SHP77 treated with DMSO at 0.1 percent for 48 hours (cell line): ENCODE data around the gene ATP13A4.

Experiments used
- DNase-seq: peaks from one replicate; lab custom pipeline; 2025; lab: John Stamatoyannopoulos, UW

Gene ATP13A4

DNA sequence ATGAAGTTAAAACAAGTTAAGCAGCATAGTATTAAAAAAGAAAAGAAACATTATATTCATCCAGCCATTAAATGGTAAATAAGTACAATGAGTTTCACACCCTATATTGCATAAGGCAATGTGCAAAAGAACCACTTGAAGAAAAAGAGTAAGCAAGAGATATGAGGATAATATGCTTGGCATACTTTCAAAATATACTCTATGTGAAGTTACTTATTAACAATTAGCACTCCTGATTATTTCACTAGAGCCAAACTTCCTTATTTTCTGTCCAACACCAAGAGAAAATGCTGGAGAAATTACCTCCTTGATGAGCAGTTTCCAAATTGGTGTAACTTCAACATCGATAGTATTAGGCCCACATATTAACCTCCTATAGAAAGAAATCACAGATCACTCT lies 63.7 kb downstream of the ATP13A4 start:
- DNase-seq, result no peak

DNA sequence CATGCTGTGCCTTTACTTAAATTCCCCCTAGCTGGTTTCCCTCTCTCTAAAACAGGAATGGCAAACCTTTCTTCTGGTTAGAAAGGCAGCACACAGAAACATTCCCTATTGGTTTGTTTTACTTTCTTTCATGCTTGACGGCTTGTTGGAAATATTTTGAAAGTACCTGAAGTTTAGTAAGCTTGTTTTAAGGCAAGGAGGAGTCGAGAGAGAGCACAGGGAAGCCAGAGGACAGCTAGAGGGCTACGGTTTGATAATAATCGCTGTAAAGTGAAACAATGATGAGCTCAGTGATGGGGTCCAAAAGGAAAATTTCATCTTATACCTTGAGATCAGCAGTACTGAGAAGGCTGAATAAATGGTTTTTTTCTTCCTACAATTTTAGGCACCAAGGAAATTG lies 64.1 kb downstream of the ATP13A4 start:
- no peak for DNase-seq

DNA sequence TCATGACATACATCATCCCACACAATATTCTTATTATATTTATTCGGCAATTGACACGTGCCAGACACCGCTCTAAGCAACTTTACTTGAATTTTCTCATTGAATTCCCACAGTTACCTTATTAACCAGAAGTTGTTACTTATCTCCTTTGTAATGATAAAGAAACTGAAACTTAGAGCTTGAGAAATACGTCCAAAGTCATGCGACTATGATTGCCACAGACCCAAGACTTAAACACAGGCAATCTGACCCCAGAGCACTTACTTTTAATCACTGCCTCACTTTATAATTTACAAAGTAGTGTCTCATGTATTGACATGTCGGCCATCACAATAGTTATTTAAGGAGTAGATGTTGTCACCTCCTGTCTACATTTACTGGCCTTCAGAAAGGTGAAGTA lies 64.7 kb downstream of the ATP13A4 start:
- DNase-seq, result no peak

DNA sequence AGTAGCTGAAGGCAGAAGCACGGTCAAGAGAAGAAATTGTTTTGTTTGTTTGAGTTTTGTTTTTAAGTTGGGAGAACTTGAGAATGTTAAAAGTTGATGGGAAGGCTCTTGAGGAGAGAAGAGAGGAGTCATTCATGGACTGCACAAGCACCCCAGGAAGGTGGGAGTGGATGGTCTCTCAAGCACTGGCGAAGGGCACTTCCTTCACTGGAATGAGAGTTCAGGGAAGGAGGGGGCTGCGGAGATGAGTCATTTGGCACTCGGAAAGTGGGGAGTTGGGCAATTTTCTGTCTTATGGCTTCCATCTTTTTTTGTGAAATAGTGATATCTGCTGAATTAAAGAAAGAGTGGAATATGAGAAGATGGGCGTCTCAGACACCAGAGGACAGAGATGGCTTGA lies 66.0 kb downstream of the ATP13A4 start:
- DNase-seq, result no peak

DNA sequence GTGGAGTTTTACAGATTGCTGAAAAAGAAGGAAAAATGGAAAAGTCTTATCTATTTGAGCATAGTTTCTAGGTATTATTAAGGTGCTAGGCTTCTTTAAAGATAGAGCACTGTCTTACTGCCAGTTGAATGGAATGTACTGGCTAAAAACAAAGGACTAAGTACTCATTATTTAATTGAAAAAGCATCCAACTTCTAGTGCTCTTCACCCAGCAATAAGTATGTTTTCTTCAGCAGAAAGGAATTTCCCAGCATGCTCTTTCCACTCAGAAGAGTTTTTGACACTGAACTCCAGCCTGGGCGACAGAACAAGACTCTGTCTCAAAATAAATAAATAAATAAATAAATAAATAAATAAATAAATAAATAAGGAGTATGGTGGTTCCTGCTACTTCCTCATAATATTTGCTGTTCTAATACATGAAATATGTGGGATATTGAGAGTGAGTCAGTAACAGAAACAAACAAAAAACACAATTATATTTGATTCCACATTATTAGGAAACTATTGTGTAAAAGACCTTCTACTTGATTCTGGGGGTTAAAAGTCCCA lies 70.6 kb downstream of the ATP13A4 start:
- DNase-seq, result no peak

DNA sequence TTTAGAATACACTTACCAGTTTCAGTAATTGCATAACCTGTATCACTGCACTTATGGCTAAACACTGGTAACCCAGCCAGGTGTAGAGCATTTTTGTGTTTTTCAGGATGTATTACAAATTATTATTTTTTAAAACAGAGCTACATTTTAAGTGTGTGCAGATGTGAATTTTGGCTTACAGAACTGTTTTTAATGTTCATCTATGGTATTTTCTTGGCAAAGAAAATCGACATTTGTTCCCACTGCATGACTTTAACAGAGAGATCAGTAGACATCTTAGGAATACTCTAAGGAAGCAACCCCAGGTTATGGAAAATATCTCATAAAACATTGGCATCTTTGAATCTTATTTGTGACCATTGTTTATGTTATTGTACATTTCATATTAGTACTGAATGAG lies 73.3 kb downstream of the ATP13A4 start:
- DNase-seq, result no peak

DNA sequence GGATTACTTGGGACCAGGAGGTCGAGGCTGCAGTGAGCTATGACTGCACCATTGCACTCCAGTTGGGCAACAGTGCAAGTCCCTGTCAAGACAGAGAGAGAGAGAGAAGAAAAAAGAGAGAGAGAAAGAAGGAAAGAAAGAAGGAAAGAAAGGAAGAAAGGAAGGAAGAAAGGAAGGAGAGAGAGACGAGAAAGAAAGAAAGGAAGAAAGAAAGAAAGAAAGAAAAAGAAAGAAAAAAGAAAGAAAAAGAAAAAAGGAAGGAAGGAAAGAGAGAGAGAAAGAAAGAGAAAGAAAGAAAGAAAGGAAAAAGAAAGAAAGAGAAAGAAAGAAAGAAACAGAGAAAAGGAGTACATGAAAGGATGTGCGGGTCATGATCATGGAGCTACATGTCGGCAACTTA lies 80.2 kb downstream of the ATP13A4 start:
- no peak for DNase-seq

DNA sequence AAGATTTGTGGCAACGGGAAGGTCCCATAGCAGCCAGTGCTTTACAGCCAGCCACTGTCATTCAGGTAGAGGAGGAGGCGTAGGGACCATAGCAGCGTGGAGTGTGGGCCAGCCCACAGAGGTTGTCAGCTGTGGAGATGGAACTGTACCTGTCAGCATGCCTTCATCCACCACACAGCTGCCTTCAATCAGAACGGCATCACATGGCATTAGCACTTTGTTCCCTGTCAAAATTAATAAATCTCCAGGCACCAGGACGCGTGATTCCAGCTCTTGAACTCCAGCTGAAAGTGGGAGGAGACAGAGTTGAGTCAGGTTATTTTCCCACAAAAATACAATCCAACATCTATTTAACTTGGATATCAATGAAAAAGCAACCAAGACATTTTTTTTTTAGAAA lies 84.0 kb downstream of the ATP13A4 start:
- no peak for DNase-seq

DNA sequence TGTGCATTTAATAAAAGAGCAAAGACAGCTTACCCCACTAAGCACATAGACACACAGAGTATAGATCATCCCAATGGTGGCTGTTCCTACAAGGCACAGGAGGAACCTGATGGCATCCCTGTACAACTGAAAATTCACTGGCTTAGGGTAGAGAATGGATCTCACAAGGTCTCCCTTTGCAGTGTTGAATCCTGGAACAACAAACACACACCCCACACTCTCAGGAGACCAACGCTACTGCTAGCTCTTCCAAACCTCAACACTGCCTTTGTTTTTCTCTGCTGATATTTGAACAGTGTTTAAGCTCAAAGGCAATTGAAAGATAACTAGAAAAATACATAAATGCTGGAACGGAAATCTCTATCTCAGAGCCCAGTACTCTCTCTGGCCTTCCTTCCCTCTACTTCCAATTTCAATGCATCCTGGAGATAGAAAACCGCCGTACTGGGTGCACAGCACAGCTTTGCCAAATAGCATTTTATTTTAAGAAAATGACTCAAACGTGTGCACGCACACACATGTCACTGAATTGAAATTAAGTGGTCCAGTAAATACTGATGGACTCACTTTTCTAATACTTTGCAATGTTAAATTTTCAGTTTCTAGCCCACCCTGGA lies 88.6 kb downstream of the ATP13A4 start:
- no peak for DNase-seq

DNA sequence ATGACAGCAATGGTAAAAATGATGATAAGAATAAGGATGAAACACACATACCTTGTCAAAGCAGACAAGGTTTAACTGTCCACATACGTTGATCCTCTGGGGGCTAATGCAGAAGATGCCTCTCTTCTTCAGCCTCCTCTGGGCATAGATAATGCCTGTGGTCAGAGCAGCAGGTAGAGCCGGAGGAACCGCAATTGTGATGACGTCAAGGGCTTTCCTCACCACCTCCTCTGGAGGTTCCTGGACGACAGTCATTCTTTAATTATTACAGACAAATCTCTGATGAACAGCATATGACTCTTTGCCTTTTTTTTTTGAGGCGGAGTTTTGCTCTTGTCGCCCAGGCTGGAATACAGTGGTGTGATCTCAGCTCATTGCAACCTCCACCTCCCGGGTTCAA lies 89.8 kb downstream of the ATP13A4 start:
- DNase-seq, result no peak

DNA sequence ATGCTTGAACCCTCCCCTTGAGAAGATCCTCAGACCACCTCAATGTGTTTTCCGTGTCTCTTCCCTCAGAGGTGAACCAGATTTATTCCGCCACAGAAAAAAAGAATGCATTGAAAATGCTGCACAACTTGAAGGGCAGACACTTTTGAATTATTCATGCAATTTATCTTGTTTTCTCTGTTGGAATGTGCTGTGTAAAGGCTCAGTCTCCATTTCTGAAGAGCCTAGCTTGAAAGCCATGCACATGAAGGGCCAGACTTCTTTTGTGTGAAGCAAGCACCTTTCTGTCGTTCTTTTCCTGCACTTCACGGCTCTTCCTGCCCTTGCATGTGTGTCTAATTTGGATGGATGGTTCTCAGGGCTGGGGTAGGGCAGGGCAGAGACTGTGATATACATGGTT lies 97.2 kb downstream of the ATP13A4 start:
- no peak for DNase-seq

DNA sequence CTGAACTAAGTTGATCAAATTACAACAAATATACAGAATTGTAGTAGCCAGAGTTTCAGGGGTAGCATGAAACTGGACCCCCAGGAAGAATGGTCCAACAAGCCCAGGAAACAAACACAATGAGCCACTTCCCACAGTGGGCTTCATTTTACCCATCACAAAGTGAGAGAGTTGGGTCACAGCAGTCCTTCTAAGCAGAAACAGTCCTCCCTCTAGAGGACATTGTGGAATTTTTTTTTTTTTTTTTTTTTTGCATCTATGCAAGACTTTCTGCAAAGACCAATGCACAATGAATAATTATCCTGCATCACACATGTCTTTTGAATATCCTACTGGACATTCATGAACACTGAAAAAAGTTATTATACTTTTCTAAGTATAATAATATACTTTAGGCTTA lies 102.4 kb downstream of the ATP13A4 start:
- no peak for DNase-seq

DNA sequence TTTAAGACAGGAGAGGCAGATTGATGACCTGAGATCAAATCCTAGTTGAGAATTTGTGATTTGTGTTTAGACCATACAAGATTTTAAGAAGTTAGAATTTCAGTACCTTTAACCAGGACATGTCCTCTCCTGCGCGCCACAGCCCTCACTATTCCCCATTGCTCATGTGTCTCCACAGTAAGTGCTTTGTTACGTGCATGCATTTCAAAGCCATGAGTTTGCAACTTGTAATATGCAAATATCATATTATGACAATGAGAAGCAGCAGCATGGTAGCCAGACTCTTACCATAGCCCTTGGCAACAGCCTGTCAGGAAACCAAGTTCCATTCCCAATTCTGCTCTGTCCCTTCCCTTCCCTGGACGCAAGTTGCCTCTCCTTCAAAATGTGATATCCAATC lies 102.8 kb downstream of the ATP13A4 start:
- no peak for DNase-seq

DNA sequence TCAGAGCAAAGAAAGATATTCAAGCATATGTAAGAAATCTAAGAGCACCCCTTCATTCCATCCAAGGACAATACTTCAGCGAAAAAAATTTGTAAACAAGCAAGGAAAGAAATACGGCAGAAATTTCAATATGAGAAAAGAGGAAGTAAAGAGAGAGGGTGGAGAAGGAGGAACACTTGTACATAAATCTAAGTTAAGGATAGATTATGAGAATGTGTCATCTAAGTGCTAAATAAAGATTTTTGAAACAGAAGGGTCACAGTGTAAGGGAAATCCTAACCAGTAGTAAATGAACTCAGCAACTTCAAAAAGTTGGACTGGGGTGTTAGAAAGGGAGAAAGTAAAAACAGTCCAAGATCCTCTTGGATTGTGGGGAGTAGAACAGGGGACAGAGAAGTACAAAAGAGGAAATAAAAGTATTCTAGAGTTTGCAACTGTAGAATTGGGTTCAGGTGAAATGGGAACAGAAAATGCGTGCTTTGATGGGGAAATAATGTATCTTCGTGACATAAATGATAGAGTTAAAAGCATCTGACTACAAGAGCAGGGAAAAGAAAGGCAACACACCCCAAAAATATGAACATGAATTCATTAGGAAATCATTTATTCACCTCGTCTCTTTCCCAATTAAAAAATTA lies 107.6 kb downstream of the ATP13A4 start:
- DNase-seq, result no peak

DNA sequence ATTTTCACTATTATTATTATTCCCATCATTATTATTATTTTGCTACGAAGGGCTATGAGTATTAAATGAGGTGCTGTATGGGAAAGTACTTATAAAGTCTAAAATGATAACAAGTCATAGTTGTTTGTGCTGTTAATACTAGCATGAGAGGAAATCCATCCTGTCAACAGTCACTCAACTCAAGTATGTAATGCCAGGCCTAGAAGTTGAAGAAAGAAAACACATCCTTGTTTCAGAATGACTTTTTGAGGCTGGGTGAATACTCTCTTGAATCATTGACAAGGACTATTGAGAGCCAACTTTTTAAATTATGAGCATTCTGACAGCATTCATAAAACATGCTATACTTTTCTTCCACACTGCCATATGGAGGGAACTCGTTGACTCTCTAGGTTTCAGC lies 115.3 kb downstream of the ATP13A4 start:
- no peak for DNase-seq

DNA sequence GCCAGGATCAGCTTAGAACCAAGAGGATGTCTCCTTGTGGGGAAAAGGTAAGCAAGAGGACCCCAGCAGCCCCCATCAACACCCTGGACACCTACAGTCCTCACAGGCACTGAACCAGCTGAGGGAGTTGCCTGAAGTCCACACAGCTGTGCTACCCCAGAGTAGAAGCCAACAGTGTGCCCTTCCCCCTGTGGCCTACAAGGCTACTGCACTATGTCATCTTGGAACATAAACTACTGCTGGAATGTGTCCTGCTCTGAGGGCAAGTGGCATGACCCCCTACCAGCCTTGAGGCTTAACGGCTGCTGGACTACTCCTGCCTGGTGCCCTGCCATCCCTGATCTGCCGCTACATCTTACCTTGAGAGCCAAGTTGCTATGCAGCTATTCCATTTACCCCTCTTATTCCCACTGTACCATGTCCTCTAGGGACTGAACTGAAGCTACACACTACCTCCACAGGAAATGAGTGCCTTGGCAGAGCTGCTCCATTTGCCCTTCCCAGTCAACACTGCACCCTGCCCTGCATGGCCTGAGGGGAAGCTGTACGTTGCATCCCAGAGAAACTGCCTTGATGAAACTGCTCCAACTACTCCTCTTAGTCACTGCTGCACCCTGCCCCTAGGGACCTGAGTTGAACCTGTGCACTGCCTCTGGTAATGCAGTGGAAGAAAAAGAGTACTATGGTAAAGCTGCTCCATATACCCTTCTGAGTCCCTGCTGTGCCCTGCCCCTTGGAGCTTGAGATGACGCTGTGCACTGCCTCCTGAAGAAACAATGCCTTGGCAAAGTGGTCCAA lies 135.9 kb downstream of the ATP13A4 start:
- no peak for DNase-seq

DNA sequence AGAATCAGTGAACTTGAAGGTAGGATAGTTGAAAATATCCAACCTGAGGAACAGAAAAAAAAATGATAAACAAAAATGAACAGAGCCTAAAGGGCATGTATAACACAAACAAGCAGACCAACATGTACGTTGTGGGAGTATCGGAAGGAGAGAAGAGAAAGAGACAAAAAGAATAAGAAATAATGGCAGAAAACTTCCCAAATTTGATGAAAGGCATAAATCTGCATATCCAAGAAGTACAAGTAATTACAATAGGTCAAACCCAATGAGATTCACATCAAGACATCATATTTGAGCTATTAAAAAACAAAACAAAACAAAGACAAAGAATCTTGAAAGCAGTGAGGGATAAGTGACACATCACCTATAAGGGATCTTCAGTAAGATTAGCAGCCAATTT lies 138.1 kb downstream of the ATP13A4 start:
- no peak for DNase-seq

DNA sequence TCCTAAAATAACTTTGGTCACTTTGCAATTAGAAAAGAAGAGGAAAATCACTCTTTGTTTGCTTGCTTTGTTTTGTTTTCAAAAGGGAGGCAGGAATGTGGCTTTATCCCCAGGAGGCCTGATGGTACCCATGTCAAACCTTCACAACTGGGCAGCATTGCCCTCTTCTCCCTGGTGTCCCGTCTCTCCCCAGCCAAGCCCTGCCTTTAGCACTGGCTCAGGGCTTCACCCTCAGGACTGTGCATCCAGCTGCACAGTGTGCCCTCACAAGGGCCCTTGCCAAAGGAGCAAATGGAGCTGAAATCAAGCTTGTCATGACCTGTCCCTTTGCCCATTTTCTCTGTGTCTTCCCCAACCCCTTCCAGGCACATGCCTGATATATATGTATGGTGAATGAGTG lies 147.0 kb downstream of the ATP13A4 start:
- DNase-seq, result no peak

DNA sequence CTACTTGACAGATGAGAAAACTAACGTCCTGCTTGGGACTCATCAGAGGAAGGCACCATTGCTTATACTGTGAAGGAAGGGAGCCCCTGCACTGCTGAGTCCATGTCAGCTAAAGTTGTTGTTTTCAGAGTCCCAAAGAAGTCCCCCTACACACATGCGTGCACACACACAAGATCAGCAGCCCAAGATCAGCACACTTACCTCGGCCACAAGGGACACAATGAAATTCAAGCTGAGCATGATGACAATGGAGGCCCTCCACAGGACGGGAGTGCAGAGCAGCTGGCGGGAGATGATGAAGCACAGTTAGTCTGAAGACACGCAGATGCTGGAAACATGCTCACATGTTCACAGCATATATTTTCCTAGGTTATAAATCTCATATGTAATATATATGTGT lies 147.6 kb downstream of the ATP13A4 start:
- DNase-seq, result no peak

DNA sequence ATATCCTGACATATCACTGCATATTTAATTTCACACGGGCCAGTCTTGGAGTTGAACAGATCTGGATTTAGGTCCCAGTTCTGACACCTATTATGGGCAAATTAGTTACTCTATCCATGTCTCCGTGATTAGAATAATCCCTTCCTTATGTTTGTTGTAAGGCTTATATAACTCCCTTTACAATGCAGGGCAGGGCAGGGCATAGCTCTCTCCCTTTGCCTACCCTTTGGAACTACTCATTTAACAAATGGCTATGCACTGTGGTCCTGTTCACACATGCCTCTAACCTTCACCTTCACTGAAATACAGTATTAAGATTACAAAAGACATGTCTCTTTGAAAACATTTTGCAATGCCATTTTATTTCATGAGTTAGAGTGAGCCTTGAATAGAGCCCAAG lies 151.4 kb downstream of the ATP13A4 start:
- no peak for DNase-seq

DNA sequence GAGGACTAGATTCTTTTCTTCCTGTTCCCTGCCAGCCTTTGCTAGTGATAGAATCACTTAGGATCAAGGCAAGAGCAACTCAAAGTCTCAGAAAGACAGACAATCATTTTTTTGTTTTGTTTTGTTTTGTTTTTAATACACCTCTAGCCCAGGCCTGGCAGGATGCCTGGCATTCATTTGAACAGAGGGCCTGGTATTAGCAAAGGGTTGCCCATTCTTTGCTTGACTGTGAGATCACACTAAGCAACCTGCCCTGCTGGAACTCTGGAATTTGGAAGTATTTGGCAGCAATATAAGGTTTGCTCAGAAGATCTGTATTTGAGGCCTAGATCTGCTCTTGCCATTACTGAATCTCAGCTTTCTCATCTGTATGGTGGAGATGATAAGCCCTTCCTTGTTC lies 154.4 kb downstream of the ATP13A4 start:
- no peak for DNase-seq

DNA sequence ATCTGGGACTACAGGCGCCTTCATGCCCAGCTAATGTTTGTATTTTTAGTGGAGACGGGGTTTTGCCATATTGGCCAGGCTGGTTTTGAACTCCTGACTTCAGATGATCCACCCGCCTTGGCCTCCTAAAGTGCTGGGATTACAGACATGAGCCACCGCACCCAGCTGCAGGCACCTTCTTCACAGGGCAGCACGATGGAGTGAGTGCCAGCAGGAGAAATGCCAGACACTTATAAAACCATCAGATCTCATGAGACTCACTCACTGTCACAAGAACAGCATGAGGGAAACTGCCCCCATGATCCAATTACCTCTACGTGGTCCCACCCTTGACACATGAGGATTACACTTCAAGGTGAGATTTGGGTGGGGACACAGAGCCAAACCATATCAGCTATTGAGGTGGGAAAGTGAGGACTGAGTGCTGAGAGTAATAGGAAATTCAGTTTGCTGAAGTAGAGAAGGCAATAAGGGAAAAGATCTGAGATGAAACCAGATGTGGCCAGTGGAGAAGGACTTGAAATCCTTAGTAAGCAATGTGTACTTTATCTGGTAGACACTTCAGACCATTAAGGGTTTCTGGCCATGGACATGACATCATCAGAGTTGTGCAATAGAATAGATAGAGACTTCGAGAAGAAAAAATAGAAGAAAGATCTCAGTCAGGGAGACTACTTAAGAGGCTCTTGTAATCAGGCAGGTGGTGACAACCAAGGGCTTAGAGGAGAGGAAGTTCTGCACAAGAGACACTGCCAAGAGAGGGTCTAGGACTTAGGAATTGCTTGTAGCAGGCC lies 158.0 kb downstream of the ATP13A4 start:
- no peak for DNase-seq
